Right lobe of liver (tissue), 6 donors: ENCODE measurements around the gene PTBP3. TPM values are rescaled to one million over a fixed set of nuclear protein-coding genes. Genes with fewer than 3 reads are reported as not detected.

ENCODE experiments used
- ATAC-seq, 4 donors: fragments of 200-7000 bp; cut with Tn5 transposase; one replicate each; pipeline ENCODE4 v1.9.1; 2020; ENCODE audit warnings: mild to moderate bottlenecking in 4 of 4, moderate library complexity in 4 of 4
- DNase-seq, 3 donors: peaks; one replicate each; pipeline ENCODE4 v3.0.0-alpha.2; 2020
- H3K27ac ChIP-seq, 3 donors: fragments of 200-600 bp; one replicate each; pipeline ENCODE4 v1.8.0; 2022
- H3K27me3 ChIP-seq, 2 donors: fragments of 200-600 bp; one replicate each; pipeline ENCODE4 v1.8.0; 2022
- H3K36me3 ChIP-seq, 4 donors: fragments of 200-600 bp; sonication (generic) in 1 of 4; one replicate each; pipeline versions ENCODE4 v1.5.1 to v1.8.0; 2017 to 2022; ENCODE audit warnings: control low read depth in 1 of 4
- H3K4me1 ChIP-seq, 4 donors: fragments of 200-600 bp; sonication (generic) in 1 of 4; one replicate each; pipeline versions ENCODE4 v1.5.1 to v1.8.0; 2017 to 2022; ENCODE audit warnings: control low read depth in 1 of 4
- H3K4me3 ChIP-seq, 3 donors: fragments of 200-600 bp; one replicate each; pipeline ENCODE4 v1.8.0; 2022
- H3K9me3 ChIP-seq, 4 donors: fragments of 200-600 bp; sonication (generic) in 1 of 4; one replicate each; pipeline versions ENCODE4 v1.5.1 to v1.8.0; 2017 to 2022; ENCODE audit warnings: control low read depth in 1 of 4
- POLR2A ChIP-seq: fragments of 450-650 bp; IDR thresholded peaks from one replicate; pipeline ENCODE4 v1.6.1; 2017; ENCODE audit warnings: antibody characterized with exemption, mild to moderate bottlenecking
- WGBS: methylation state at CpG from one replicate; pipeline ENCODE4 v1.1.6; 2018; ENCODE audit warnings: low coverage, low lambda C conversion rate; ENCODE audit not compliant: insufficient coverage; ENCODE audit errors: missing lambda C conversion rate; 5-methylcytosine and 5-hydroxymethylcytosine counted together
- intact Hi-C, 2 donors: fragments of 100-400 bp; cut with DNase I; formaldehyde crosslinking; loops; one replicate each; pipeline versions ENCODE4 v1.11.2 to v1.14.1; 2022
- long read RNA-seq: library from polyadenylated mRNA; unstranded; transcript quantifications from one replicate; pipeline ENCODE4 v2.0.0, GENCODE V29; 2019
- total RNA-seq, 6 experiments: library from RNA; depleted of rRNA in 2 of 6; stranded (reverse); fragments of >200 nt in 2 of 6; fragmentation: NEBNext Ultra II Directional in 3 of 6; extraction: Animal tissue kit (Norgen Biotek cat#: 25700) in 3 of 6; gene quantifications; one replicate each; pipeline versions ENCODE4 v1.1.0 to v1.2.4, GENCODE V29; 2016 to 2023
- TF ChIP-seq, protein P1 (sequence below), 4 donors: fragments of 200-600 bp in 3 of 4; fragments of 450-650 bp in 1 of 4; IDR thresholded peaks; one replicate each; pipeline versions ENCODE4 v1.5.1 to v1.8.0; 2016 to 2022; ENCODE audit warnings: antibody characterized with exemption in 4 of 4, mild to moderate bottlenecking in 2 of 4
- donor health status: DM: no; HTN: yes; CAD: no.
- donor health status: DM: no; HTN: no; CAD: no.
- donor health status: DM: no; HTN: no; CAD: no.
- donor health status: DM: no; HTN: yes; CAD: no.
- donor health status: DM: no; HTN: yes; CAD: no.

Gene PTBP3
- total RNA-seq: 10 to 100 TPM; 16.3 to 29.9 (median 19.3) TPM
- long read RNA-seq, partial matches to known transcripts: 0 of 1 reads
- long read RNA-seq, other reads (novel, unspliced or antisense): 1 of 1 reads

- Histone ChIP-seq H3K9me3 (no peaks in the 10 kb centered on the region), H3K4me1 (peaks cover 0 to 27% (median 5%) of the 10 kb centered on the region in 4 donors), H3K36me3 (no peaks in the 10 kb centered on the region), H3K27ac (peak within 1 kb of the TSS; percentile 90 to 98 (median 98)), H3K4me3 (peak within 1 kb of the TSS; percentile 79 to 93 (median 89)), H3K27me3 (no peaks in the 10 kb centered on the region)
- intact Hi-C loops: no loop called here
- TF ChIP-seq, protein P1, sequence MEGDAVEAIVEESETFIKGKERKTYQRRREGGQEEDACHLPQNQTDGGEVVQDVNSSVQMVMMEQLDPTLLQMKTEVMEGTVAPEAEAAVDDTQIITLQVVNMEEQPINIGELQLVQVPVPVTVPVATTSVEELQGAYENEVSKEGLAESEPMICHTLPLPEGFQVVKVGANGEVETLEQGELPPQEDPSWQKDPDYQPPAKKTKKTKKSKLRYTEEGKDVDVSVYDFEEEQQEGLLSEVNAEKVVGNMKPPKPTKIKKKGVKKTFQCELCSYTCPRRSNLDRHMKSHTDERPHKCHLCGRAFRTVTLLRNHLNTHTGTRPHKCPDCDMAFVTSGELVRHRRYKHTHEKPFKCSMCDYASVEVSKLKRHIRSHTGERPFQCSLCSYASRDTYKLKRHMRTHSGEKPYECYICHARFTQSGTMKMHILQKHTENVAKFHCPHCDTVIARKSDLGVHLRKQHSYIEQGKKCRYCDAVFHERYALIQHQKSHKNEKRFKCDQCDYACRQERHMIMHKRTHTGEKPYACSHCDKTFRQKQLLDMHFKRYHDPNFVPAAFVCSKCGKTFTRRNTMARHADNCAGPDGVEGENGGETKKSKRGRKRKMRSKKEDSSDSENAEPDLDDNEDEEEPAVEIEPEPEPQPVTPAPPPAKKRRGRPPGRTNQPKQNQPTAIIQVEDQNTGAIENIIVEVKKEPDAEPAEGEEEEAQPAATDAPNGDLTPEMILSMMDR (IDR thresholded peaks at IDR 0.05): no peak
- TF ChIP-seq POLR2A: peak; percentile 89
- DNase-seq (peak; percentile 88 to 90 (median 89)), ATAC-seq (peak; percentile 60 to 77 (median 70))
- WGBS: no CpG with 5 or more reads among the region's 90 CpGs
Observed at GRCh38 chr9:112332977-112333638, at the start of gene PTBP3. PTBP3 (minus strand) TSS chr9:112333619; CDS start chr9:112297865, 35,754 bp downstream.

- peak overlapping the region in 2 of 3 donors; percentile 28 to 69 for H3K27ac ChIP-seq
Observed at GRCh38 chr9:112382501-112383364, 49.3 kb upstream of the PTBP3 start.

GRCh38 chr9:112382066-112382465, 48.6 kb upstream of the PTBP3 start:
- ATAC-seq (no peak), DNase-seq (no peak)
- intact Hi-C loops: no loop called here
- no peak for TF ChIP-seq POLR2A
- TF ChIP-seq, protein P1 (IDR thresholded peaks at IDR 0.05): no peak
- H3K27me3 ChIP-seq: no peaks in the 10 kb centered on the region
- peak overlapping the region in 2 of 3 donors; percentile 13 to 26 for H3K27ac ChIP-seq
- H3K9me3 ChIP-seq: no peaks in the 10 kb centered on the region
- 78% methylated on average over 7 of the region's 7 CpGs for WGBS
- H3K4me3 ChIP-seq: no peak overlapping the region
- H3K36me3 ChIP-seq: no peaks in the 10 kb centered on the region
- peaks cover 0 to 56% (median 27%) of the 10 kb centered on the region in 4 donors for H3K4me1 ChIP-seq

More at GRCh38 chr9:112382501-112383364, 49.3 kb upstream of the PTBP3 start:
- 38% methylated on average over 11 of the region's 11 CpGs for WGBS
- DNase-seq (no peak), ATAC-seq (peak in 1 of 4 donors; percentile 13)
- peaks cover 0 to 50% (median 23%) of the 10 kb centered on the region in 4 donors for H3K4me1 ChIP-seq
- intact Hi-C loops: no loop called here
- no peaks in the 10 kb centered on the region for H3K27me3 ChIP-seq
- TF ChIP-seq POLR2A: no peak
- TF ChIP-seq, protein P1 (IDR thresholded peaks at IDR 0.05): no peak
- H3K9me3 ChIP-seq: no peaks in the 10 kb centered on the region
- H3K36me3 ChIP-seq: no peaks in the 10 kb centered on the region
- peak overlapping the region in 1 of 3 donors; percentile 9 for H3K4me3 ChIP-seq

DNA sequence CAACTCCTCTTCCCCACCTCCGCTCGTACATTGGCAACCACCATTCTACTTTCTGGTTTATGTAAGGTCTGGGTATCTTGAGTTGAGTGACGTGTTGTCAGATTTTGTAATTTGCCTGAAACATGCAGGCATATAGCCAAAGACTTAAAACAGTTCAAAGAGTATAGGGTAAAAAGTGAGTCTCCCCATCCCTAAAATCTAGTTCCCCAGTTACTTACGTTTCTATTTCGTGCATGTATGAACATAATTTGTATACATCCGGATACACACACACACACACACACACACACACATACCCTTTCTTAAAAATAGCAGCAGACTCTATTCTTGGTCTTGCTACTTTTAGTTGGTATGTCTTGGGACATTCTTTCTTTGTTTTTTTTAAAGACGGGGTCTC, 47.4 kb upstream of the PTBP3 start:
- H3K4me3 ChIP-seq: peak overlapping the region; percentile 73 to 92 (median 75)
- TF ChIP-seq, protein P1 (IDR thresholded peaks at IDR 0.05): no peak
- peak; percentile 72 for TF ChIP-seq POLR2A
- DNase-seq (no peak), ATAC-seq (peak in 2 of 4 donors; percentile 6)
- H3K27ac ChIP-seq: peak overlapping the region; percentile 96 to 99 (median 98)
- WGBS: 16% methylated on average over 7 of the region's 7 CpGs
- H3K27me3 ChIP-seq: no peaks in the 10 kb centered on the region
- no peaks in the 10 kb centered on the region for H3K9me3 ChIP-seq
- intact Hi-C loops: no loop called here
- peaks cover 0 to 57% (median 27%) of the 10 kb centered on the region in 4 donors for H3K4me1 ChIP-seq
- no peaks in the 10 kb centered on the region for H3K36me3 ChIP-seq
